HG02571 (cell line): ENCODE measurements around the gene LSP1.
"Not testable (repeated sequence)": the region's sequence is repeated elsewhere in the genome, so short reads cannot be mapped to it uniquely, and the experiment has no call there.

Experiments used
- ATAC-seq: cut with Tn5 transposase; IDR thresholded peaks from one replicate; pipeline ENCODE4 v1.9.1; 2021; ENCODE audit warnings: mild to moderate bottlenecking, moderate library complexity; ENCODE audit not compliant: unreplicated experiment

The LSP1 gene, protein sequence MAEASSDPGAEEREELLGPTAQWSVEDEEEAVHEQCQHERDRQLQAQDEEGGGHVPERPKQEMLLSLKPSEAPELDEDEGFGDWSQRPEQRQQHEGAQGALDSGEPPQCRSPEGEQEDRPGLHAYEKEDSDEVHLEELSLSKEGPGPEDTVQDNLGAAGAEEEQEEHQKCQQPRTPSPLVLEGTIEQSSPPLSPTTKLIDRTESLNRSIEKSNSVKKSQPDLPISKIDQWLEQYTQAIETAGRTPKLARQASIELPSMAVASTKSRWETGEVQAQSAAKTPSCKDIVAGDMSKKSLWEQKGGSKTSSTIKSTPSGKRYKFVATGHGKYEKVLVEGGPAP

GRCh38 chr11:1852877-1853276 lies at the start of gene LSP1:
TSS of gene LSP1 (plus strand) at chr11:1853084. CDS start at chr11:1853145, 61 bp downstream.
- ATAC-seq = peak; percentile 41

DNA sequence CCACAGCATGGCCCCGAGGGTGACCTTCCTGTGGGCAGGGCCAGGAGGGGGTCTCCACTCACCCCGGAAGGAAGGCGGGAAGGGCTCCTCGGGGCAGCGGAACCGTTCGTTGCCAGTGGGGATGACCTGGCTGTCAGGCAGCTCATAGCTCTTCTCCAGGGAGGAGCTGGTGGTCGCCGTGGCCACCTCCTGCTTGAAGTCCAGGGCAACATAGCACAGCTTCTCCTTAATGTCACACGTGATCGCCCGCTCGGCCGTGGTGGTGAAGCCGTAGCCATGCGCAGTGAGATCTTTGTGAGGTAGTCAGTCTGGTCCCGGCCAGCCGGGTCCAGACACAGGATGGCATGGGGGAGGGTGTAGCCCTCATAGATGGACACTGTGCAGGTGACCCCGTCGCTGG lies 49.6 kb upstream of the LSP1 start:
- no peak for ATAC-seq

GRCh38 chr11:1803835-1804519 lies 48.9 kb upstream of the LSP1 start:
- ATAC-seq = not testable (repeated sequence)

- no peak for ATAC-seq
Observed at GRCh38 chr11:1805525-1805924, 47.4 kb upstream of the LSP1 start.

DNA sequence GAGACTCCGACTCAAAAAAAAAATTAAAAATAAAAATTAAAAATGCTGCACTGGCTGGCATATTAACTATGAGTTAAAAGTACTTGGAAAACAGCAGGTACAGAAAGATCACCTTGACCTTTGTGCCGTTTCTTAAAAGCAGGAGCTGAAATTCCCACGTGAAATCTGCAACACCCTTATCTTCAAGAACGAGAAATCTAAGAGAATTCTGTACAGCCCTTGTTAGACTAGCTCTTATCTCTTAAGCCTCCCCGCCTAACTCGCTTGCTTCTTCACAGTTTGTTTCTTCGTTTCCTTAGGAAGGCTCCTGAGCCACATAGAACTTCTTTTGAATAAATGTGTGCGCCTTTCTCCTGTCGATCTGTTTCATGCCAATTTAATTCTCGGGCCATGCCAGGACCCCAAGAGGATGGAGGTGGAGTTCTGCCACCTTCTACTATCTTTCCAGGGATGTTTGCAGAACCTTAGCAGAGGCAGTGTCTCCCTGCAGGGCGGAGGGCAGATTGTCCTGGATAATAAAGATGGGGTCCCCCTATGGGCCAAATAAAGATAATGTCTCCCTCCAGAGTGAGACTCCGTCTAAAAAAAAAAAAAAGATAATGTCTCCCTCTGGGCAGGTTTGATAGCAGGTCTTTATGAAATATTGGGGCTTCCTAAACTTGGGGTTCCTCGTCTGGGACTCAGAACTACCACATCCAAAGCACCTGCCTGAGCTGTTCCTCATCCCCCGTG lies 45.5 kb upstream of the LSP1 start:
- no peak for ATAC-seq

DNA sequence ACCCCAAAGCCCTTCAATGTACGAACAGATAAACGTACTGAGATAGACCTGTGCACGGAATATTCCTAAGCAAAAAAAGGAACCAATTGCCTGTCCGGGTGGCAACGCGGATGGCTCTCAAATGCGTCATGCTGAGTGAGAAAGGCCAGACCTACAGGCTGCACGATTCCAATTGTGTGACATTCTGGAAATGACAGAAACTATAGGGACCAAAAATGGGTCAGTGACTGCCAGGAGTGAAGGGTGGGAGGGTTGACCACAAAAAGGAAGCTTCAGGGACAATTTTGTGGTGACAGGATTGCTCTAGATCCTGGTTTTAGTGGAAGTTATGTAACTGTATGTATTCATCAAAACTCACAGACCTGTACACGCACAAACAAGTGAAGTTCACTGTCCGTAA lies 42.1 kb upstream of the LSP1 start:
- no peak for ATAC-seq

GRCh38 chr11:1812274-1812673 lies 40.6 kb upstream of the LSP1 start:
- ATAC-seq = no peak

- no peak for ATAC-seq
Observed at GRCh38 chr11:1812801-1813200, 40.1 kb upstream of the LSP1 start.

DNA sequence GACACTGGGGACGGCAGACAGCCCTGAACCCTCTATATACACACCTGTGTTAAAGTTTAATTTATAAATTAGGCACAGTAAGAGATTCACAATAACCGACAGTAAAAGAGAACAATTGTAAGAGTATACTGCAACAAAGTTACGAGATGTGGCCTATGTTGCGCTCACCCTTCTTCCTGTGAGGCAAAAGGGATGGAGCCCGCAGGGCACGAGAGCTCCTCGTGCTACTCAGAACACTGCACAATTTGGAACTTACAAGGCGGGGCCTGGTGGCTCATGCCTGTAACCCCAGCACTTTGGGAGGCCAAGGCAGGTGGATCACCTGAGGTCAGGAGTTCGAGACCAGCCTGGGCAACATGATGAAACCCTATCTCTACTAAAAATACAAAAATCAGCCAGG lies 39.5 kb upstream of the LSP1 start:
- not testable (repeated sequence) for ATAC-seq

DNA sequence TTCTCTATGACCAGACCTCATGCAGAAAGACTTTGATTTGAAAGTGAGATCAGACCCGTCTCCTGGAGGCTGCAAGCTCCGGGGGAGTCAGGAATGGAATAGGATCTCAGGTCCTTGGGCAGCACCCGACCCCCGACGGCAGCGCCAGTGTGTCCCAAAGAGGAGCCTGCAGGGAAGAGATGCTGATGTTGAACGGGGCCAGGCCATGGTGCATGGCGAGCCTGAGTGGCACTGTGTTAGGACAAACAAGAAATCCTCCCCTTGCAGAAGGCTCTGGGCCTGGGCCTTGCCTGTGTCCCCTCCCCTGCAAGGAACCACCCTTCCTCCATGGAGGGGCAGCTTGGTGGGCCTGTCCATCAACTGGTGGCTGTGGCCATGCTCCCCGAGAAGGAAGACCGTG lies 38.2 kb upstream of the LSP1 start:
- ATAC-seq = no peak

DNA sequence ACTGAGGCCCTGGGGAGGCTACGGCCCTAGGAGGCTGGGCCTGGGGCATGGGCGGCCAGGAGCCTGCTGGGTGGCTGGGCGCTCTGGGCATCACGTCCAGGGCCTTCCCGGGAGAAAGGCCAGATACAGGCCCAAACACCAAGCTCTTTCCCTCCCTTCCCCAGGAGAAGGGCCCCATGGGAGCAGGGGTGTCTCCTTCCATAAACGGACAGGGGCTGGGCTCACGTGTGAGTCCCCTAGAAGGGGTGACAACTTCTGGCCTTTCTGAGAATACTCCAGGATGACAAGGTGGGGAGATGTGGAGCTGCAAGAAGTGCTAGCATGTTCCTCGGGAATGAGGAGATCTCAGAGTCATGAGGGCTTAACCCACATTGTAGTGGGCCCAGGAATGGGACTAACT lies 37.6 kb upstream of the LSP1 start:
- no peak for ATAC-seq

- ATAC-seq = no peak
Observed at GRCh38 chr11:1815751-1816150, 37.1 kb upstream of the LSP1 start.

DNA sequence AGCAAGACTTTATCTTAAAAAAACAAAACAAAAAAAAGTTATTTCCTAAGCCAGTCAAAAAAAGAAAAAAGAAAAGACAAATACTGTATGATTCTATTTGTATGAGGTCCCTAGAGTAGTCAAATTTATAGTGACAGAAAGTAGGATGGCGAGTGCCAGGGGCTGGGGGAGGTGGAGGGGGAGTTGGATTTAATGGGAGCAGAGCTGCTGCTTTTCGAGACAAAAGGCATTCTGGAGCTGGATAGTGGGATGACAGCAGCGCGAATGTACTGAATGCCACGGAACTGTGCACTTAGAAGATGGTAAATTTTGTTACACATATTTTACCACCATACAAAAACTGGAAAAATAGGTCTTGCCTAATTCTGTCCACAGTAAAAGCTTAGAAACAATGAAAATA lies 35.9 kb upstream of the LSP1 start:
- no peak for ATAC-seq

DNA sequence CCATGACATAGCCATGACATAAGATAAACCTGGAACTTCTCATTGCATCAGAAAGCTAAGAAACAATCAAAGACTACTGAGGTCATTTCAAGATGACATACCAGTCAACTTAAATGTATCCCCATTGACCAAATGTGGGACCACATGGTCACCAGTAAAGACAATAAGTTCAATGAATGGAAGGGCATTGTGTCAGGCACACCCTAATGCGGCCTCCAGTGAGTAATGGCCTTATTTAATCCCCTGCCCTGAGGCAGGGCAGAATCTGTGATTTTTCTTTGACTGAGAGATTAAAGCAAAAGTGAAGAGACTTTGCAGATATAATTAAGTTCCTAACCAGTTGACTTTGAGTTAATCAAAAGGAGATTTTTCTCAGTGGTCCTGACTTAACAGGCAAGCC lies 35.4 kb upstream of the LSP1 start:
- no peak for ATAC-seq

DNA sequence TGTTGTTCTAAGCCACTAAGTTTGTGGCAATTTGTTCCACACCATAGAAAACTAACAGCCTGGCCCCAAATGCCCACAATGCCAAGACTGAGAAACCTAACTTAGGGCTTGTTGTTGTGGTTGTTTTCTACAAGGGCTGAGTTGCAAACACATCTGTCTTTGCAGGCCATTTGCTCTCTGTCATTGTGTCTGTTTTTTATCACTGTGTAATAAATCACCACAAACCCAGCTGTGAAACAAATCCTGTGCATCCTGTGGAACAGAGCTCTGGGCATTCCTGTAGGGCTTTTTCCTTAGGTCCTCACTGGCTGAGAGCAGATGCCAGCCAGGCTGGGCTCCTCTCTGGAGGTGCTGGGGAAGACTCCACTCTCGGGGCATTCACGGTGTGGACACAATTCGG lies 33.8 kb upstream of the LSP1 start:
- no peak for ATAC-seq

DNA sequence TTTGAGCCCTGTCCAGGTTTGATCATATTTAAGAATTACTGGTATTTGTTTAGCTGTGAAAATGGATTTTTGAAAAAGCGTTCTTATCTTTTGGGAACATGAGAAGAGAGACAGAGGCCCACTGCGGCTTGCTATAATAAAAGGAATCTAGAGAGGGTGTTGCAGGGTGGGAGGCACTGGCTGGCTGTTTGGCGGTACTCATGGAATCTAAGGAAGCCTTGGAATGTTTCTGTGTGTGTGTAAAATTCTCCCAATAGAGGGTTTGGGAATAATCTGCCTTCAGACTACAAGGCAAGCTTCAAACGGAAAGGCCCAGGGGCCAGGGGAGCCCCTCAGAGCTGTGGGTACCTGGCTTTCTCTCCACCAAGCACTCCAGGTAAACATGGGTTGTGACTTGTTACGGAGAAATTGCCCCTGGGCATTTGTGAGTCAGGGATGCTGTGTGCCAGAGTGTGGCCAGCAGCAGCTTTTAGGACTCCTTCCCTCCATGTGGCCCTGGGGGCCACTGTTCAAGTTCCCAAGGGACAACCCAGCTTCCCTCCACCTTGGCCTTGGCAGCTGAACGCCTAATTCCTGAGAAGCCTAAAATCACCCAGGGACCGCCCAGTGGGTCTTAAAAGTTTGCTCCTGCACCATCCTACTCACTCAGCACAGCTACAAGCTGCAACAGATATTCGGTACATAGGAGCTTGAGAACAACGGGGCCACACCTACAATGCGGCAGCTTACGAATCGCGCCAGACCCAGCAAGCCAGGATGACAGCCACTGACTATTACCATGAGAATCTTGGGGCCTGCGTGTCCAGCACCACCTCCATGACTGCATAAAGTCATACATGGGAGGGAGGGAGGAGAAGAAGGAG lies 32.2 kb upstream of the LSP1 start:
- ATAC-seq = no peak

DNA sequence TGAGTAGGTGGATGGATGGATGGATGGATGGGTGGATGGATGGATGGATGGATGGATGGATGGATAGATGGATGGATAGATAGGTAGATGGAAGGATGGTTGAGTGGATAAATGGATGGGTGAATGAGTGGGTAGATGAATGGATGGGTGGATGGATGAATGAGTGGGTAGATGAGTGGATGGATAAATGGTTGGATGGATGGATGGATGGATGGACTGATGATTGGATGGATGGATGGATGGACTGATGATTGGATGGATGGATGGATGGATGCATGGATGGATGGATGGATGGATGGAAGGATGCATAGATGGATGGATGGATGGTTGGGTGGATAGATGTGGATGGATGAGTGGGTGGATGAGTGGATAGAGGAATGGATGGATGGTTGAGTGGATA lies 31.3 kb upstream of the LSP1 start:
- no peak for ATAC-seq

DNA sequence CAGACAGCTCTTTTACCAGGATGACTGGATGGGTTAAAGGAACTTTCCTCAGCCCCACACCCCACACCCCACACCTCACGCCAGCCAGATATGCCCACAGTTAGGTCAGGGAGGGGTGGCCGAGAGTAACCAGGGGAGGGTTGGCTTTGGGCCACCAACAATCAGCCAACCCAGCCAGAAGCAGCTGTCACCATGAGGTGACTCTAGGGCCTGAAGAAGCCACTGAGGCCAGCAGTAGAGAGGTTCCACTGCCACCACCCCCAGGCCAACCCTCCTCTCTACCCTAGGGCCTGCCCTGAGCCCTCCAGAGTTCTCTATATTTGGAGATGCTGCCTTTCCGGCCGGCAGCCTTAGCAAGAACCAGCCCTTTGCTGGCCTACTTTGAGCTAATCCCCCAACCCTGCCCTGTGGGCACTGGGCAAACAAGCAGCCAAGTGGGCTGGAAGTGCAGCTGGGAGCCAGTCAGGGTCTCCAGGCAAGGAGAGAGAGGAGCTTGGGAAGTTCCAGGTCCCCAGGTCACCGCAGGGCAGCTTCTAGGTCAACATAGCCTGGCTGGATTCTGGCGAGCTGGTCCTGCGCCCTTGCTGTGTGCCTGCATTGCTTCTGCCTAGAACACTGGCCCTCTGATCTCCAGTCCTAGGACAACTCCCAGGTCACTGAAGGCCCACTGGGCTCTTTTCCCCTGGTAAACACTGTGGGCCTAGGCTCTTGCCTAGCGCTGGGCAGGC lies 30.1 kb upstream of the LSP1 start:
- ATAC-seq = no peak

DNA sequence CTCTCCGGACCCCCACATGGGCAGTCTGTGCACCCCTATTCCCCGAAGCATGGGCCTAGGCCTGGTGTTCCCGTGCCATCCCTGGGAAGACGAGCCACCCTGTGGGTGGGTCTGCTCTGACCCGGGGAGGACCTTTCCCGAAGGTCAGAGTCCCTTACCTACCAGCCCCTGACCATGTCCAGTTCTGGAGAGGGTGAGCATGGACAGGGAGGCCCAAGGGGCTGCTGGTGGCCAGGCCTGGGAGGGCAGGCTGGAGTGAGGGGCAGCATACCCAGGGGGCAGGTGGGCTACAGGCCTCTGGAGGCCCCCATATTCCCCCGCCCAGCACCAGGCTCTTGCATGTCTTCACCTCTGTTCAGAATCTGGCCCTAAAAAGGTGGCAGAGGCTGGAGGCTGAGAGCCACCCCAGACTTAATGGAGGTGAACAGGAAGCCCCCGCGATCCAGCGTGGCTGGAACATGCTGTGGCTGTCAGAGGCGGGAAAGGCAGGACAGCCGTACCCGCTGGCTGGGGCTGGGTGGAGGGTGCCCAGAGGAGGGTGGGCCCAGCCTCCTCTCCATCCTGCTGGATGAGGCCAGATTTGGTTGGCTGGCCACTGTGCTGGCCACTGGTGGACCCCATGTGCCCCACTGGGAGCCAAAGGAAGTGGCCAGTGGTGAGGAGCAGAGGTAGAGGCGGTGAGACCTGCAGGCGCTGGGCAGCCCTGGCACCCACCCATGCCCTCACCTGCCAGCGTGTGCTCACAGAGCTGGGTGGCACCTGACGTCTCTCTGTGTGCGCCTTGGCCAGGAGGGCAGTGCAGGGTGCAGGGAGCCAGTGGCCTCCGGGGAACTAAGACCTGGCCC lies 29.3 kb upstream of the LSP1 start:
- no peak for ATAC-seq
